DND-41 (cell line): ENCODE data around the gene HHIP.

ENCODE experiments used
- EZH2 ChIP-seq: IDR thresholded peaks from 3 replicates; pipeline ENCODE4 v1.6.1; 2012; ENCODE audit warnings: borderline replicate concordance, low read depth, mild to moderate bottlenecking, moderate library complexity, low read length, inconsistent platforms; ENCODE audit not compliant: severe bottlenecking
- TF ChIP-seq, protein P1 (sequence below): IDR thresholded peaks from 2 replicates; pipeline ENCODE4 v1.5.1; 2012; ENCODE audit warnings: borderline replicate concordance, low read length, moderate library complexity, mild to moderate bottlenecking; ENCODE audit not compliant: poor library complexity, severe bottlenecking; ENCODE audit errors: extremely low read depth

DNA sequence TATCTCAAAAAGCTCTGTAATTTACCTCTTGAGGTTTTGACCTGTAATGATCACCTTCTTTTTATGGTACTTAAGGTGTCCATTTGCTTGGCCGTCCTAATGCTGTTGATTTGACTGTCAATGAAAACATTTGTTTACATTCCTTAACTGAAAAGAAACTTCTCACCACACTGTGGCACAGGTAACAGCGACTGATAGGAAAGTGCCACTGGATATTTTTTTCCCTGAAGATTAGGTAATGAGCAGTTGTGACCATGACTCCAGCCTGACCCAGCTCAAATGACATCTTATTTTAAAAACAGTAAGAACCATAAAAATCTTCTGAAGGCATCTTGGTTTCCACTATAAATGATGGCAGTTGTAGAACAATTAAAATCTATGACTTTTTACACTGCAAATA lies 87.6 kb downstream of the HHIP start:
- TF ChIP-seq, protein P1, sequence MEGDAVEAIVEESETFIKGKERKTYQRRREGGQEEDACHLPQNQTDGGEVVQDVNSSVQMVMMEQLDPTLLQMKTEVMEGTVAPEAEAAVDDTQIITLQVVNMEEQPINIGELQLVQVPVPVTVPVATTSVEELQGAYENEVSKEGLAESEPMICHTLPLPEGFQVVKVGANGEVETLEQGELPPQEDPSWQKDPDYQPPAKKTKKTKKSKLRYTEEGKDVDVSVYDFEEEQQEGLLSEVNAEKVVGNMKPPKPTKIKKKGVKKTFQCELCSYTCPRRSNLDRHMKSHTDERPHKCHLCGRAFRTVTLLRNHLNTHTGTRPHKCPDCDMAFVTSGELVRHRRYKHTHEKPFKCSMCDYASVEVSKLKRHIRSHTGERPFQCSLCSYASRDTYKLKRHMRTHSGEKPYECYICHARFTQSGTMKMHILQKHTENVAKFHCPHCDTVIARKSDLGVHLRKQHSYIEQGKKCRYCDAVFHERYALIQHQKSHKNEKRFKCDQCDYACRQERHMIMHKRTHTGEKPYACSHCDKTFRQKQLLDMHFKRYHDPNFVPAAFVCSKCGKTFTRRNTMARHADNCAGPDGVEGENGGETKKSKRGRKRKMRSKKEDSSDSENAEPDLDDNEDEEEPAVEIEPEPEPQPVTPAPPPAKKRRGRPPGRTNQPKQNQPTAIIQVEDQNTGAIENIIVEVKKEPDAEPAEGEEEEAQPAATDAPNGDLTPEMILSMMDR, result no peak
- no peak for TF ChIP-seq EZH2
